HG03196 (cell line): Measurements from ENCODE around the gene USP5.

Experiments
- ATAC-seq: cut with Tn5 transposase; IDR thresholded peaks from one replicate; pipeline ENCODE4 v1.9.1; 2021; ENCODE audit not compliant: unreplicated experiment

The USP5 gene

DNA sequence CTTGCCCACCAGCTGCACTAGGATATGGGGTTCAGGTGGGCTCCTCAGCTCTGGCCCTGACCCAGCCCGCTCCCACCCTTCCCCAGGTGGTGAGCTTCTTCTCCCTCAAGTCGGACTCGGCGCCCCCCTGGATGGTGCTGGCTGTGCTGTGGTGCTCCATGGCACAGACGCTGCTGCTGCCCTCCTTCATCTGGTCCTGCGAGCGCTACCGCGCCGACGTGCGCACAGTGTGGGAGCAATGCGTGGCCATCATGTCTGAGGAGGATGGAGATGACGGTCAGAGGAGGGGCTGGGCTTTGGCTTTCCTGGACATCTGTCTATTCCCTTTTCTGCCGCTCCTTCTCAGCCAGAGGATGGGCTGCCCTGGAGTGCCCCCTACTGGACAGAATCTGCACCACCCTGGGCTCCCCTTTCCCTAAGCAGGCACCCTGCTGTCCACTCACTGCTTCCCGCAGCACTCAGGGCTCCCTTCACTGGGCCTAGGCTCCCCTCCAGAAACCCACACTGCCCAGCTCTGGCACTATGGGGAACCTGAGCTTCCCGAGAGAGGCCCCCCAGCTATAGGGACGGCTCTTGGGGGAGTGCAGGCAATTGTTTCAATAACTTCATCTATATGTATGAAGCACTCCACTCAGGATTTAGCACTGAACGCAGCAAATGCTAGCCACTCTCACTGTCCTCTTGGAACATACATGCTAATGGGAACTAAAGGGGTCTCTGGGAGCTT, 26.4 kb upstream of the USP5 start:
- no peak for ATAC-seq

DNA sequence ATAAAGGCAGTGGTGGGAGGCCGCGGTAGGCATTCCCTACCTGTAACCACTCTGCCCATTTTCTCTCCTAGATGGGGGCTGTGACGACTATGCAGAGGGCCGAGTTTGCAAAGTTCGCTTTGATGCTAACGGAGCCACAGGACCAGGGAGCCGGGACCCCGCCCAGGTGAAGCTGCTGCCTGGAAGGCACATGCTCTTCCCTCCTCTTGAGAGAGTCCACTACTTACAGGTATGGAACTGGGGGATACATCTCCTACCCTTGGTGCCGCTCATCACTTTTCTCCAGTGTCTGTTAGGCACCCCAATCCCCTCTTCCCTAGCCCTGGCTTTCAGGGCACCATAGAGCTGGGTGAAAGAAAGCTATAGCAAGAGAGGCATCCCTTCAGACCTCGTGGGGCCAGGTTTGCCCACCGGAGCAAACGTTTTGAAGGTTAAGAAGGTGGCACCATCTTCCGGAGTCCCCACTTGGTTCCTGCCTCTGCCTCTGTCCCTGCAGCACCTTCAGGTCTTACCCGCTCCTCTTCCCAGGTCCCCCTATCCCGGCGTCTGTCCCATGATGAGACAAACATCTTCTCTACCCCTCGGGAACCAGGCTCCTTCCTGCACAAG, 25.7 kb upstream of the USP5 start:
- no peak for ATAC-seq

DNA sequence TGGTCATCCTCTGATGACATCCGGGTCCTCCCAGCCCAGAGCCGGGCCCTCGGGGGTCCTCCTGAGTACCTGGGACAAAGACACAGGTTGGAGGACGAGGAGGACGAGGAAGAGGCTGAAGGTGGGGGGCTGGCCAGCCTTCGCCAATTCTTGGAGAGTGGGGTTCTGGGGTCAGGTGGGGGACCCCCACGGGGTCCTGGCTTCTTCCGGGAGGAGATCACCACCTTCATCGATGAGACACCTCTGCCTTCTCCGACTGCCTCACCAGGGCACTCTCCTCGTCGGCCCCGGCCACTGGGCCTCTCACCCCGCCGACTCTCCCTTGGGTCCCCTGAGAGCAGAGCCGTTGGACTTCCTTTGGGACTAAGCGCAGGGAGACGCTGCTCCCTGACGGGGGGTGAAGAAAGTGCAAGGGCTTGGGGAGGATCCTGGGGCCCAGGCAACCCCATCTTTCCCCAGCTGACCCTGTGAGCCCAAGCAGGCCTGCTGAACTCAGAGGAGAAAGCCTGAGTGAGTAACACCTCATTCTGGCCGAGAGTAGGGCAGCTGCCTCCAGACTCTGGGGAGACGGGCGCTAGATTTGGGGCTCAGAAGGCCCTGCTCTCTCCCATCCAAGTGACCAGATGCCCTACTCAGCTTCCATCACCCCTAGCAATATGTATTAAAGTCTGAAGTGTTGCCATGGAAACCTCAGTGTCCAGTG, 25.1 kb upstream of the USP5 start:
- no peak for ATAC-seq

DNA sequence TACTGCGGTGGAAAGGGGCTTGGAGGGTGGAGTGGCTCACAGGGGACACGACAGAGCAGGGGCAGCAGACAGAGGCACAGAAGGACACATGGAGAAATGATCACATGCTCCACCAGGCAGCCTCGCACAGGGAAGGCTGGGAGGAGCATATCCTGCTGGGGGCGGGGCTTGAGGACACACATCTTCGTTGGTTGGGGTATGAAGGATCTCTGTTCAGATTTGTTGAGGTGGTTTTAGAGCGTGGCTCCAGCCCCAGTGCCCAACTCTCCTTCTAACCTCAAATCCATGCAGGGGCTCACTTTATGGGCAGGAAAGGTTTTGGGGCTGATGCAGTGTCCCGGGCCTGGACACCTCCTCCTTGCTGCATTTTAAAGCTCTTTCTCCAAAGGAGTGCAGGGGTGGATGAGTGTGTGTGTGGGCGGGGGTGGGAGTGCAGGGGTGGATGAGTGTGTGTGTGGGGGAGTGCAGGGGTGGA, 24.5 kb upstream of the USP5 start:
- ATAC-seq = no peak

DNA sequence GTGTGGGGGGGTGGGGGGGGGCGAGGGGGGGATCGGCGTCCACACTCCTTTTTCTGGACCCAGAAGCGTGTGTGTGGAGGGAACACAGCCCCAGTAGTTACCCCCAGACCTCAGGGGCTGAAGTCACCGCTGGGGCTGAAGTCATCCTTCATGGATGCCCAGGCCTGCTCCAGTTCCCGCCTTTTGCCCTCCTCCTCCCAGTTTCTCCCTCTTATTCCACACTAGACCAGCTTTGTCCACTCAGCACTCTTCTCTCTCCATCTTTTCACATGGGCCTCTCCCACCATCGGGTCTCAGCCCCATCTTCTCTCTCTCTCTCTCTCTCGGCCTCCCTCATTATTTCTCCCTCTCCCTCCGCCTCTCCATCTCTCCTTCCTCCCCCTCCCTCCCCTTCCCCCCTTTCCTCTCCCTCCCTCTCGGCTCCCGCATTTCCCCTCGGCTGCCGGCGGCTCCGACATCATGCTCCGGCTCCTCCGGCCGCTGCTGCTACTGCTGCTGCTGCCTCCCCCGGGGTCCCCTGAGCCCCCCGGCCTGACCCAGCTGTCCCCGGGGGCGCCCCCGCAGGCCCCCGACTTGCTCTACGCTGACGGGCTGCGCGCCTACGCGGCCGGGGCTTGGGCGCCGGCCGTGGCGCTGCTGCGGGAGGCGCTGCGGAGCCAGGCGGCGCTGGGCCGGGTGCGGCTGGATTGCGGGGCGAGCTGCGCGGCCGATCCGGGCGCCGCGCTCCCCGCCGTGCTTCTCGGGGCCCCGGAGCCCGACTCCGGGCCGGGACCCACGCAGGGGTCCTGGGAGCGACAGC, 23.8 kb upstream of the USP5 start, which contains the start of gene P3H3:
Gene P3H3 (plus strand): TSS at position 426 of the 799 bp plus-strand sequence. CDS start 34 bp downstream, at position 460.
- no peak for ATAC-seq

DNA sequence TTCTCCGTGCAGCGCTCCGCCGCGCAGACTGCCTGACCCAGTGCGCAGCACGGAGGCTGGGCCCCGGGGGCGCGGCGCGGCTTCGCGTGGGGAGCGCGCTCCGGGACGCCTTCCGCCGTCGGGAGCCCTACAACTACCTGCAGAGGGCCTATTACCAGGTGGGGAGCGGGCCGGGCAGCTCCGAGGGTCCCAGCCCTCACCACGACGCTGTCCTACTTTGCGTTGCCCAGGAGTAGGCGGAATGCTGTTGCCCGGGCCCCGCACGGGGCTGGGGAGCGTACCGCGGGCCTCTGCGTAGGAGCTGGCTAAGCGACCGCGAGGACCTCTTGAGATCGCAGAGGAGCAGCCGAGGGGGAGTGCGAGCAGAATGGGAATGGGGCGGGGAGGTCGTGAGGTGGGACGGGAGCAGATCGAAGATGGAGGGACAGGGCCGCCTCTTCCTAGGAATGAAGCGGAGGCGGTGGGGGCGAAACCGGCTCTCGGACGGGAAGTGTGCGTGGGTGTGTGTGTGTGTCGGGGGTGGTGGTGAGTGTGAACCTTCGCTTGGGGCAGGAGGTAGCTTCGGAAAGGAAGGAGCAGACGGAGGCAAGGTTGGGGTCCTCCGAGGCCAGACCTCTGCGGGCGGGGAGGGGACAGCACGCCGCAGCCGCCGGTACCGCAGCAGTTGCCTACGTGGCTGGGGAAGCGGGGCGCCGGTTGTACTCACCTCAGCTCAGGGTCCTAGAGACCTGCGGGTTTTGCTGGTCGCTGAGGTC, 23.0 kb upstream of the USP5 start:
- ATAC-seq = no peak

DNA sequence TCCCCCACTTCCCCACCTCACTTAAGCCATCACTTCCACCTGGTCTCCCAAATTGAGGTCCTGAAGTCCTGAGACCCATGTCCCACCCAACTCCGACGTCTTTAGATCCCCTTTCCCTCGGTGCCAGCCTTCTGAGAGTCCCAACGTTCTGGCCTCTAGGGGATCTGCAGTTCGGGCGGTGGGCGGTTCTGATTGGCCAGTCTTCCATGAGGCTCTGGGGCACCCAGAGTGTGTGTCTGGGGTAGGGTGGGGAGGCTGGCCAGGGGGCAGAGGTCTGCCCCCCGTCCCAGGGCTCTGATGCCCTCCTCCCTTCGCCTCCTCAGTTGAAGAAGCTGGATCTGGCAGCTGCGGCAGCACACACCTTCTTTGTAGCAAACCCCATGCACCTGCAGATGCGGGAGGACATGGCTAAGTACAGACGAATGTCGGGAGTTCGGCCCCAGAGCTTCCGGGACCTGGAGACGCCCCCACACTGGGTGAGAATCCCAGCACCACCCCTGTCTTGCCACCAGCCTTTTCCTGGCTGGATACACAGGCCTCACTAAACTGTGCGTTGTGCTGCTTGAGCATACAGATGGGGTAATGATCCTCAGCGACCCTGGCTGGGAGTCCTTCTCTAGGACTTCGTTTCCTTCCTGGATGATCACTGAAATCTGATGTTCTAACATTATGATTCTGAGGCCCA, 22.3 kb upstream of the USP5 start:
- no peak for ATAC-seq

DNA sequence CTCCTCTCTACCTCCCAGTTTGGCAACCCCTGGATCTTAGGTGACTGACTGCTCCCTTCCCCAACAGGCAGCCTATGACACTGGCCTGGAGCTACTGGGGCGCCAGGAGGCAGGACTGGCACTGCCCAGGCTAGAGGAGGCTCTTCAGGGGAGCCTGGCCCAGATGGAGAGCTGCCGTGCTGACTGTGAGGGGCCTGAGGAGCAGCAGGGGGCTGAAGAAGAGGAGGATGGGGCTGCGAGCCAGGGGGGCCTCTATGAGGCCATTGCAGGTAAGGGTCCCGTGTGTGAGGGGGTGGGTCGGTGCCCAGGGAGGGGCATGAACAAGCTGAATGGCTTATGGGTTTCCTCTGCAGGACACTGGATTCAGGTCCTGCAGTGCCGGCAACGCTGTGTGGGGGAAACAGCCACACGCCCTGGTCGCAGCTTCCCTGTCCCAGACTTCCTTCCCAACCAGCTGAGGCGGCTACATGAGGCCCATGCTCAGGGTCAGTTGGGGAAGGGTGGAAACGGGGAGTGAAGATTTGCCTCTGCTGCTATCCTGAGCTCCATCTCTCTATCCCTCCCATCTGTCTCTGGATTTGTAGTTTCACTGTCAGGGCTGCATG, 21.6 kb upstream of the USP5 start:
- ATAC-seq = no peak

DNA sequence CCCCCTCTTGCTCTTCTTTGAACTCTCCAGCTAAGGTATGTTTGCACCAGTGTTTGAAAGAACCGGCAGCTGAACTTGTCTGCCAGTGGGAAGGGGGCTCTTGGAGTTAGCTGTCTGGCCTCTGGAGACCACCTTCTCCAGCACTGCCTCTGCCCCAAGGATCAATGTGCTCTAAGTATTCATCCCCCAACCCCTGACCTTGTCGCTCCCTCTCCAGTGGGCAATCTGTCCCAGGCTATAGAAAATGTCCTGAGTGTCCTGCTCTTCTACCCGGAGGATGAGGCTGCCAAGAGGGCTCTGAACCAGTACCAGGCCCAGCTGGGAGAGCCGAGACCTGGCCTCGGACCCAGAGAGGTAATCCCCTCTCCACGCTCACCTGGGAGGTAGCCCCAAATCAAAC, 21.0 kb upstream of the USP5 start:
- no peak for ATAC-seq

DNA sequence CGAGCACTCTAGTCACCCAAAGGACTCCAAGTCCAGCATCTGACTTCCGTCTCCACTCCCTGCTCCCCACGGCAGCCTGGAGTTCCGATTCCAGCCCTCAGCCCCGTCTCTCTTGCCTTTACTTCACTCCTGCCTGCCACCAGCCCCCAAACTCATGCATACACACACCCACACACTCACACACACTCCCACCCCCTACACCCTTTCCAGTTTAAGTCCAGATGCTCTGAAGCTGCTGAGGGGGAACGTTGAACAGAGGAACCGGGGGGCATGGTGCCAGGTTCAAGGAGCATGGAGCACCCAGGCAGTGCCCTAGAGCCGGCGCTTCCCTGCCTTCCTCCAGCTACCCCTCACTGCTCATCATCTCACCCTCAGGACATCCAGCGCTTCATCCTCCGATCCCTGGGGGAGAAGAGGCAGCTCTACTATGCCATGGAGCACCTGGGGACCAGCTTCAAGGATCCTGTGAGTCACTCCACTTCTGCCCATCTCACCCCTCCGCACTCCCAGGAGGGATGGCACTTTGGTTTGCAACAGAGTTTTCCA, 20.4 kb upstream of the USP5 start:
- no peak for ATAC-seq

DNA sequence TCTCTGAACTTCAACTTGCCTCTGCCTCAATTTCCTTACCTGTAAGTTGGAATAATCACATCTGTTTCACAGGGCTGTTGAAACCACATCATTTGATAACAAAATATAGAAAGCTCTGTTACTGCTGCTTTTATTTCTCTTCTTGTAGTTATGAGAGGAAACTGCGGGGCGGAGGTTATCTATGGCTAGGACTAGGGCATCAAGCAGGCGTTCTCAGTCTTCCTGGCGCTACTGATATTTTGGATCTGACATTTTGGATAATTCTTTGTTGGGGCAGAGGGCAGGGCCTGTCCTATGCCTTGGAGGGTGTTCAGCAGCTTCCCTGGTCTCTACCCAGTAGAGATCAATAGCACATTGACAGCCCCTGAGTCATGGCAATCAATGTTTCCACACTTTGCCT, 19.8 kb upstream of the USP5 start:
- no peak for ATAC-seq

DNA sequence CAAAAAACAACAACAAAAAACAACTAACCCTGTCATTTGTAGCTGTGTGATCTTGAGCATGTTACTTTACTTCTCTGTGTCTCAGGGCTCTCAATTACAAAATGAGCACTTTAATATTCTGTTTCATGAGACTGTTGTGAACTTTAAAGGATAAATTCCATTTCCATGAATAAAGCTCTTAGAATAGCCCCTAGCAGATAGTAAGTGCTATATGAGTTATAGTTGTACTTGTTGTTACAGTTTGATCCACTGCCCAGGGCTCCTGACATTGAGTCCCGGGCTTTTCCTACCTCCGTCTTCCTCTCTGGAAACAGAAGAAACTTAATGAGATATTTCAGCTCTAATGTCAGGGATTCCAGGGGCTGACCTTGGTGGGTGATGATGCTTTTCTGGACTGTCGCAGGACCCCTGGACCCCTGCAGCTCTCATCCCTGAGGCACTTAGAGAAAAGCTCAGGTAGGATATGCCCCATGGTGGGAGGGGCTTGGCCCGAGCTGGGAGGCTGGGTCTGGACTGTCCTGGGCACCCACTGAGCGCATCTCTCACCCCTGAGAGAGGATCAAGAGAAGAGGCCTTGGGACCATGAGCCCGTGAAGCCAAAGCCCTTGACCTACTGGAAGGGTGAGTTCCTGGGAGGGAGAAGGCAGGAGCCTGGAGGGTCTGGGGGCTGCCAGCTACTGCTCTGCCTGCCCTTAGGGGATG, 18.6 kb upstream of the USP5 start:
- no peak for ATAC-seq

DNA sequence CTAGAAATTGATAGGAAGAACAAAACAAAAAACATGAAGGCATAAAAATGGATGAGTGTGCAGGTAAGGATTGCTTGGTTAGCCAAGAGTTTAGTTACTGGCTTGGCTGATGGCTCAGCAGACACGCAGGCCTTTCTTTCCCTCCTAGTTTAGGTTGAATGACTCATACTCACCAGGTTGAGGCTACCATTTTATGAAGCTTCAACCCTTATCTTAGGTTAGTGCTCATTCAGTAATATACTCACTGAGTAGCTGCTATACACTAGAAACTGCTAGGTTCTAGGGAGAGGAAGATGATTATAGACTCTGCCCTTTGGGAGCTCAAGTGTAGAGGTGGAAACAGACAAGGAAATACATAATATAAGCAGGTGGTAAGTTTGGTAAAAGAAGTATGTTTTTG, 17.7 kb upstream of the USP5 start:
- no peak for ATAC-seq

DNA sequence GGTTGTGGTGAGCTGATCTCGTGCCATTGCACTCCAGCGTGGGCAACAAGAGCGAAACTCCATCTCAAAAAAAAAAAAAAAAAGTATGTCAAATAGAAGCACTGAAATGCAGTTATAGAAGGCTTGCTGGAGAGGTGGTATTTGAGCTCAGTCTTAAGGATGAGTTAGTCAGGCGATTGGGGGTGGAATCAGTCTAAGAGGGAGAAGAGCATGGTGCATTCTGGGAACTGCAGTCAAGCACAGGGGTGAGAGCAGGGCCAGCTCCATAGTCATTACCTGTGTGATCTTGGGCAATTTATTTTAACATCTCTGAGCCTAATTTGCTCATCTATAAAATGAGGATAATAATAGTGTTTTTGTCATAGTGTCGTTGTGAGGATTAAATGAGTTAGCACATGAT, 17.1 kb upstream of the USP5 start:
- no peak for ATAC-seq

DNA sequence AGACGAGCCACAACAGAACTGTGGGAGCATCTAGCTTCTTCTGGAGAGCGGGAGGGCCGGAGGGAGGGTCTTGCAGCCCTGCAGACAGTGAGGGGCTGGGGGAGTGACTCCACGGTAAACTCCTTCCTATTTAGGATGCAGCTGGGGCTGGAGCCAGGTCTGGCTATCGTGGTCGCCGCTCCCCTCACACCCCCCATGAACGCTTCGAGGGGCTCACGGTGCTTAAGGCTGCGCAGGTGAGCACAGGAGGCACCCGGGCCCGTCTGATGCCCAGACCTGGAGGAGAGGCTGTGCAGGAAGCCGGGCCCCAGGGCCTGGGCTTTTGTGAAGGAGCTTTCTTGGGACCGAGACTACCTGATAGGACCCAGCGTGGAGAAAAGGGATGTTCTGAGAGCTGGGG, 15.1 kb upstream of the USP5 start:
- ATAC-seq = no peak

DNA sequence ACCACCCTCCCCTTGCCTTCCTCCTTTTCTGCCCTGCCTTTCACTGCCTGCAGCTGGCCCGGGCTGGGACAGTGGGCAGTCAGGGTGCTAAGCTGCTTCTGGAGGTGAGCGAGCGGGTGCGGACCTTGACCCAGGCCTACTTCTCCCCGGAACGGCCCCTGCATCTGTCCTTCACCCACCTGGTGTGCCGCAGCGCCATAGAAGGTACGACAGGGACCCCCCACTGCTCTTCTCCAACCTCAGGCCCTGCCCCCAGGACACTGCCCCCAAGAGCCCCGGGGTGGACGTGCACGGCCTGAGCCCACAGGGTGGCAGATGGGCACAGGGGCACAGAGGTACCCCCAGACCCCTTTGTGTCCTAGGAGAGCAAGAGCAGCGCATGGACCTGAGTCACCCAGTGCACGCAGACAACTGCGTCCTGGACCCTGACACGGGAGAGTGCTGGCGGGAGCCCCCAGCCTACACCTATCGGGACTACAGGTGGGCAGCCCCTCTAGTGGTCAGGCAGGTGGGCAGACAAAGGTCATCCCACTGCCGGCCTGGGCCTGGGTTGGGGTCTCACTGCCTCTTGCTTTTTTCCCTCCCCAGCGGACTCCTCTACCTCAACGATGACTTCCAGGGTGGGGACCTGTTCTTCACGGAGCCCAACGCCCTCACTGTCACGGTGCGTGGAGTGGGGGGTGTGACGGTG, 14.4 kb upstream of the USP5 start:
- ATAC-seq = no peak

DNA sequence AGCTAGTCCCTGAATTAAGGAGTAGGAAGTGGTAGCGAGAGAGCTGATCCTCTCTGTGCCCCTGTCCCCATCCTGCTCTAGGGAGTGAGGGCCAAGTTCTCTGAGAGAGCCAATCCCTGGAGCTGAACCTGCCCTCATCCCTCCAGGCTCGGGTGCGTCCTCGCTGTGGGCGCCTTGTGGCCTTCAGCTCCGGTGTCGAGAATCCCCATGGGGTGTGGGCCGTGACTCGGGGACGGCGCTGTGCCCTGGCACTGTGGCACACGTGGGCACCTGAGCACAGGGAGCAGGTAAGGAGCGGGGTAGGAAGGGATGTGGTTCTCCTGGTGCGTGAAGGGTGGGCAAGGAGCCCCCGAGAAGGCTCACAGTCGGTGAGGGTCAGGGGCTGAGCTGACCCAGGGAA, 13.1 kb upstream of the USP5 start:
- no peak for ATAC-seq
